WTC11 (cell line): ENCODE data around the gene ERP44. TPM values are rescaled to one million over a fixed set of nuclear protein-coding genes. Genes with fewer than 3 reads are reported as not detected.

Experiments used
- ATAC-seq: fragments of 200-7000 bp; cut with Tn5 transposase; 2 replicates; pipeline ENCODE4 v1.10.0; 2021; ENCODE audit warnings: mild to moderate bottlenecking, moderate library complexity
- CTCF ChIA-PET: fragments of 300-600 bp; sonication (Branson Sonifier 250); formaldehyde crosslinking; loops from one replicate; lab custom pipeline; 2021; ENCODE audit warnings: antibody characterized with exemption; lab: Charles Lee
- POLR2A ChIA-PET: fragments of 350-600 bp; sonication (Branson Sonifier 250); formaldehyde crosslinking; loops from one replicate; lab custom pipeline; 2021; ENCODE audit warnings: antibody characterized with exemption; lab: Charles Lee
- DNase-seq: peaks from one replicate; pipeline ENCODE4 v3.0.0; 2021; ENCODE audit warnings: low spot score
- H3K27ac Mint-ChIP-seq: 2 replicates; pipeline ENCODE4 v1.8.0; 2021; ENCODE audit warnings: mixed read lengths
- H3K27me3 Mint-ChIP-seq: 2 replicates; pipeline ENCODE4 v1.8.0; 2021; ENCODE audit warnings: low read depth, mild to moderate bottlenecking, moderate library complexity, mixed read lengths
- H3K36me3 Mint-ChIP-seq: 2 replicates; pipeline ENCODE4 v1.8.0; 2021; ENCODE audit warnings: mixed read lengths
- H3K4me1 Mint-ChIP-seq: 2 replicates; pipeline ENCODE4 v1.8.0; 2022; ENCODE audit warnings: mixed read lengths
- H3K4me3 Mint-ChIP-seq: 2 replicates; pipeline ENCODE4 v1.8.0; 2021; ENCODE audit warnings: mild to moderate bottlenecking, moderate library complexity, mixed read lengths
- H3K9me3 Mint-ChIP-seq: 2 replicates; pipeline ENCODE4 v1.8.0; 2021; ENCODE audit warnings: mixed read lengths
- ATF3 ChIP-seq: sonication (generic); formaldehyde crosslinking; conservative IDR thresholded peaks from 2 replicates; pipeline ENCODE4 v1.8.1; 2022; ENCODE audit warnings: mild to moderate bottlenecking, missing genetic modification reagents
- CBFB ChIP-seq: sonication (generic); formaldehyde crosslinking; IDR thresholded peaks from 2 replicates; pipeline ENCODE4 v1.8.1; 2022; ENCODE audit warnings: mild to moderate bottlenecking, low read depth, missing genetic modification reagents
- CDX4 ChIP-seq: fragments of 250-450 bp; sonication (Bioruptor Pico); IDR thresholded peaks from 2 replicates; pipeline ENCODE4 v1.9.0; 2021; ENCODE audit warnings: moderate library complexity, mild to moderate bottlenecking, inconsistent platforms, borderline replicate concordance
- CREM ChIP-seq: sonication (generic); formaldehyde crosslinking; IDR thresholded peaks from 2 replicates; pipeline ENCODE4 v1.8.1; 2022; ENCODE audit warnings: mild to moderate bottlenecking, missing genetic modification reagents, moderate library complexity
- E2F1 ChIP-seq: sonication (generic); formaldehyde crosslinking; IDR thresholded peaks from 2 replicates; pipeline ENCODE4 v1.8.0; 2022; ENCODE audit warnings: mild to moderate bottlenecking, missing genetic modification reagents
- E2F5 ChIP-seq: sonication (generic); formaldehyde crosslinking; IDR thresholded peaks from 2 replicates; pipeline ENCODE4 v1.8.1; 2022; ENCODE audit warnings: mild to moderate bottlenecking, moderate library complexity, missing genetic modification reagents
- FOXK1 ChIP-seq: sonication (generic); formaldehyde crosslinking; IDR thresholded peaks from 2 replicates; pipeline ENCODE4 v1.8.0; 2022; ENCODE audit warnings: mild to moderate bottlenecking, moderate library complexity, missing genetic modification reagents
- FOXP1 ChIP-seq: sonication (generic); formaldehyde crosslinking; IDR thresholded peaks from 2 replicates; pipeline ENCODE4 v1.8.0; 2022; ENCODE audit warnings: missing genetic modification reagents, mild to moderate bottlenecking, moderate library complexity, borderline replicate concordance
- HMGA2 ChIP-seq: fragments of 250-450 bp; sonication (Bioruptor Pico); IDR thresholded peaks from 2 replicates; pipeline ENCODE4 v1.4.0; 2021; ENCODE audit warnings: mild to moderate bottlenecking, moderate library complexity
- IRF1 ChIP-seq: sonication (generic); formaldehyde crosslinking; IDR thresholded peaks from 2 replicates; pipeline ENCODE4 v1.8.0; 2023; ENCODE audit warnings: missing genetic modification reagents
- JAZF1 ChIP-seq: fragments of 250-450 bp; sonication (Bioruptor Pico); IDR thresholded peaks from 2 replicates; pipeline ENCODE4 v1.9.0; 2021; ENCODE audit warnings: moderate library complexity, mild to moderate bottlenecking, inconsistent platforms
- JUN ChIP-seq: sonication (generic); formaldehyde crosslinking; IDR thresholded peaks from 2 replicates; pipeline ENCODE4 v1.8.0; 2023; ENCODE audit warnings: mild to moderate bottlenecking, missing genetic modification reagents
- PRDM15 ChIP-seq: sonication (generic); formaldehyde crosslinking; IDR thresholded peaks from 2 replicates; pipeline ENCODE4 v1.8.0; 2022; ENCODE audit warnings: missing genetic modification reagents
- RORB ChIP-seq: fragments of 250-450 bp; sonication (Bioruptor Pico); IDR thresholded peaks from 2 replicates; pipeline ENCODE4 v1.9.0; 2021; ENCODE audit warnings: mild to moderate bottlenecking
- SP1 ChIP-seq: sonication (generic); formaldehyde crosslinking; conservative IDR thresholded peaks from 2 replicates; pipeline ENCODE4 v1.8.1; 2022; ENCODE audit warnings: missing genetic modification reagents
- USF1 ChIP-seq: sonication (generic); formaldehyde crosslinking; IDR thresholded peaks from 2 replicates; pipeline ENCODE4 v1.8.0; 2022; ENCODE audit warnings: mild to moderate bottlenecking, missing genetic modification reagents
- total RNA-seq: library from RNA; stranded (reverse); gene quantifications from 3 replicates; pipeline ENCODE4 v1.2.3, GENCODE V29; 2021

The ERP44 gene
- total RNA-seq, 1 experiment from 2014 or later: 13.7 TPM

GRCh38 chr9:100064872-100065581, 33.8 kb downstream of the ERP44 start:
- ChIA-PET POLR2A (no interaction called here), CTCF (no interaction called here)

More at GRCh38 chr9:100064872-100065581, 33.8 kb downstream of the ERP44 start:
- TF ChIP-seq CBFB: no peak
- no peak for TF ChIP-seq FOXK1
- TF ChIP-seq PRDM15 (CRISPR knock-in tag): no peak
- no peak for TF ChIP-seq CREM (CRISPR knock-in tag)
- no peak for TF ChIP-seq RORB (CRISPR knock-in tag)
- no peak for TF ChIP-seq FOXP1 (CRISPR knock-in tag)
- TF ChIP-seq JUN: no peak
- no peak for TF ChIP-seq USF1 (CRISPR knock-in tag)
- no peak for TF ChIP-seq HMGA2 (CRISPR knock-in tag)
- TF ChIP-seq ATF3 (CRISPR knock-in tag): no peak
- no peak for TF ChIP-seq JAZF1
- no peak for TF ChIP-seq E2F1 (CRISPR knock-in tag)
- no peak for TF ChIP-seq E2F5 (CRISPR knock-in tag)
- TF ChIP-seq IRF1 (CRISPR knock-in tag): no peak
- no peak for TF ChIP-seq CDX4
- TF ChIP-seq SP1 (CRISPR knock-in tag): no peak
- no peaks in the 10 kb centered on the region for H3K27me3 Mint-ChIP-seq
- DNase-seq (no peak), ATAC-seq (no peak)
- peaks cover 24% of the 10 kb centered on the region for H3K4me1 Mint-ChIP-seq
- H3K36me3 Mint-ChIP-seq: peaks cover 26% of the 10 kb centered on the region
- no peak overlapping the region for H3K27ac Mint-ChIP-seq
- peaks cover 11% of the 10 kb centered on the region for H3K9me3 Mint-ChIP-seq
- H3K4me3 Mint-ChIP-seq: no peak overlapping the region
